GM21786 (cell line): Measurements from ENCODE around the gene CREB3L1.

Source experiments
- ATAC-seq: cut with Tn5 transposase; IDR thresholded peaks from one replicate; pipeline ENCODE4 v1.9.1; 2021; ENCODE audit not compliant: unreplicated experiment

CREB3L1 gene

DNA sequence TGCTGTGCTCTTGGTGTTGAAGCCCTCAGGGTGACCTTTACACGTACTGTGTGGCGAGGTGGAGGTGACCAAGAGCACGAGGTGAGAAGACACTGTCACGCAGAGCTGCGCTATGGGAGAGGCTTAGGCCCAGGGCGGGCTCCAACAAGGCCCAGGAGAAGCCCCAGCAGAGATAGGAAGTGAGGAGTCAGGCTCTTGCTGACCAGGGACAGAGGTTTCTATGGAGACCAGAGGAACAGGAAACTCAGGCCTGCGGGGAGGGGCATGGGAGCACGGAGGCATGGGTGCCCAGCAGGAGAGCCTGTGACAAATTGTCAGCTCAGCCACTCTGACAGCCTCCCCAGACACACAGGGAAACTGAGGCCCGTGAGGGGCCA is 85.6 kb downstream of the CREB3L1 start:
- no peak for ATAC-seq

DNA sequence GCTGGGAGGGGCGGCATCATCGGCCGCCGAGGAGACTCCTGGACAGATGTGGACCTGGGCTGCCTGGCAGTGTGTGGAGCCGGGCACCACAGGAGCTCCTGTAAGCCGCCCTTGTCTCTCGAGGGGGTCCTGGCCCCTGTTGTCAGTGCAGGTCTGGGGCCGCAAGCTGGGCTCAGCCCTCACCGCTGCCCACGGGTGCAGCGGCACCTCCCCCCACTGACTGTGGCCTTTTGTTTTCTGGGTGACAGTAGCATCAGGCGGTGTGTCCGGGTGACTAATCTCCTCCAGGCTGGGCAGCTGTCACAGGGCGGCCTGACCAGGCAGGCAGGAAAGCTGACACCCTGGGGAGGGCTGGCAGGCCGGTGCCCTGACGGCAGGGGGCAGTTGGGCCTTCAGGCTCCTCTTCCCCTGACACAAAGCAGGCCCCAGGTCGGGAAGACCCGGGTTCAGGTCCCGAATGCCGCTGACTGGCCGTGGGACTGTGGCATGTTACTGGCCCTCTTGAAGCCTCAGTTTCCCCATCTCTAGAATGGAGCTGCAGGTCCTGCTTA is 86.1 kb downstream of the CREB3L1 start:
- no peak for ATAC-seq

DNA sequence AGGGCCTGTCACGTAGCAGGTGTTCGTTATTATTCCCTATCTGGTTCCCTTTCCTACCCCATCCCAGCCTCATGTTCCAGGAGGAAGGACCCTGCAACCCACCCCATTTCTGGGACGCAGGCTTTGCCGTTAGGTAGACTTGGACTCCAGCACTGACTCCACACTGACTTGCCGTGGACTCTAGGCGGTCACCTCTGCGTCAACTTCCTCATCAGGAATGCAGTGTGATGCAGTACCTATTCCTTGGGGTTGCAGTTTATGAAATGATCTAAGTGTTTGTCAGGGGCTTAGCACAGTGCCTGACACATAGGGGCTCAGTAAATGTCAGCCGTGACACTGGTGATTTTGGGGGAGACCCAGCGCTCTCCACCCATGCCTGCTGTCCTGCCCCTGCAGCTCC is 86.6 kb downstream of the CREB3L1 start:
- ATAC-seq: no peak

DNA sequence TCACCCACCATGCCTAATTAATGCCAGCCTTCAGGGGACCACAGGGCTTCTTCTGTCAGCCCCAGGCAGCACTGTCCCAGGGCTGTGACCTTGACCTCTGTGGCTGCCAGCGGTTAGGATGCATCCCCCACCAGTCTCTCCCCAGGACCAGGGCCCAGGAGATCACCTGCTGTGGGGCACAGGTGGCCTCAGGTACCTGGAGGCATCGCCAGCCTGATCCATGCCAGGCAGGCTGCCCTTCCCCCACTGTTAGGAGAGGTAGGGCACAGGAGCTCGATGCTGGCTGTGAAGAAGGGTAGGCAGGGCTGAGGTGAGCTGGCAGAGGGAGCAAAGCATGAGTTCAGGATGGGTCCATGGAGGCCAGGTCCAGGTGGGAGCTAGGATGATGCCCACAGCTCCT is 87.3 kb downstream of the CREB3L1 start:
- ATAC-seq: no peak

DNA sequence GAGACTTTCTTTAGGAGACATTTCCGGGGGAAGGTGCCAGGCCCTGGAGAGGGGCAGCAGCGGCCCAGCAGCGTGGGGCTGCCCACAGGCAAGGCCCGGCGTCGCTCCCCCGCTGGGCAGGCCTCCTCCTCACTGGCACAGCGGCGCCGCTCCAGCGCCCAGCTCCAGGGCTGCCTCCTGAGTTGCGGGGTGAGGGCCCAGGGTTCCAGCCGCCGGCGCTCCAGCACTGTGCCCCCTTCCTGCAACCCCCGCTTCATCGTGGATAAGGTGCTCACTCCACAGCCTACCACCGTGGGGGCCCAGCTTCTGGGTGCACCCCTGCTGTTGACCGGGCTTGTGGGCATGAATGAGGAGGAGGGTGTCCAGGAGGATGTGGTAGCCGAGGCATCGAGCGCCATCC is 88.8 kb downstream of the CREB3L1 start:
- ATAC-seq: no peak

DNA sequence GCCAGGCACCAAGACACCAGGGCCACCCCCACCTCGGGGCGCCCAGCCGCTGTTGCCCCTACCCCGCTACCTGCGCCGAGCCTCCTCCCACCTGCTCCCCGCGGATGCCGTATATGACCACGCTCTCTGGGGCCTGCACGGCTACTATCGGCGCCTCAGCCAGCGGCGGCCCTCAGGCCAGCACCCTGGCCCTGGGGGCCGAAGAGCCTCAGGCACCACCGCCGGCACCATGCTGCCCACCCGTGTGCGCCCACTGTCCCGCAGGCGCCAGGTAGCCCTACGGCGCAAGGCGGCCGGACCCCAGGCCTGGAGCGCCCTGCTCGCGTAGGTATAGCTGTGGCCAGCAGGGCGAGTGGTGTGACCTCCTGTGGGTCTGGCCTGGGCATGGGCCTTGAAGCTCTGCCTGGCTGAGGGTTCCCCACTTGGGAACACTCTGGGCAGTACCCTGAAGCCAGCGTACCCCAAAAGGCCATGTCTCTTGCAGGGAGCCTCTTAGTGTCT is 89.2 kb downstream of the CREB3L1 start:
- ATAC-seq: no peak

DNA sequence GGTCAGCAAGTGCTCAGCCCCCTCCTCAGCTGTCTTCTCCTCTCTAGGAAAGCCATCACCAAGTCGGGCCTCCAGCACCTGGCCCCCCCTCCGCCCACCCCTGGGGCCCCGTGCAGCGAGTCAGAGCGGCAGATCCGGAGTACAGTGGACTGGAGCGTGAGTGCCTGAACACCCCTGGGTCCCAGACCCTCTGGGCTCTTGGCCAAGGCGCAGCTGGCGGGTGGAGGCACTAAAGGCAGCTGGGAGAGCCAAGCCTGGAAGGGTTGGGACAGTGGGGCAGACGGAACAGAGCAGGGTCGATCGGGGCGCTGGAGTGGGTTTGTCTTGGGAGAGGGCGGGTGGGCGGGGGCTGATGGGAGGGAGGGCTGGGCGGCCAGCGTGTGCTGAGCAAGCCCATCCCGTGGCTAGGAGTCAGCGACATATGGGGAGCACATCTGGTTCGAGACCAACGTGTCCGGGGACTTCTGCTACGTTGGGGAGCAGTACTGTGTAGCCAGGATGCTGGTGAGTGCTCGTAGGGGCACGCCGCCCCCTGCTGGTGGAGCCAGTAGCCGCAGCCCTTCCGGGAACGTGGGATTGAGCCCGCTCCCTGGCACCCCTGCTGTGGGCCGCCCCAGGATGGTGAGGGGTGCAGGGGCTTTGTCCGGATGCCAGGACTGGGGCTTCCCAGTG is 89.9 kb downstream of the CREB3L1 start:
- ATAC-seq: peak; percentile 68

DNA sequence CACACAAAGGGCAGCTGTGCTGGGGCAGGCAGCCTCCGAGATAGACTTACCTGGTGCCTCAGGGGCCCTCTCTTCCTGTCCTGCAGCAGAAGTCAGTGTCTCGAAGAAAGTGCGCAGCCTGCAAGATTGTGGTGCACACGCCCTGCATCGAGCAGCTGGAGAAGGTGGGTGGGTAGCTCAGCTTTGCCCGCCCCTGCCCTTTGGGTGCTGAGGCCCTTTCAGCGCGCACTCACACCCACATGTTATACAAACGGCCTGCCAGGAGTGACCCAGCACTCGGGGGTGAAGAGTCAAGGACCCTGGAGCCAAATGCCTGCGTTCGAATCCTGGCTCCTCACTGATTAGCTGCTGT is 90.4 kb downstream of the CREB3L1 start:
- ATAC-seq: no peak

DNA sequence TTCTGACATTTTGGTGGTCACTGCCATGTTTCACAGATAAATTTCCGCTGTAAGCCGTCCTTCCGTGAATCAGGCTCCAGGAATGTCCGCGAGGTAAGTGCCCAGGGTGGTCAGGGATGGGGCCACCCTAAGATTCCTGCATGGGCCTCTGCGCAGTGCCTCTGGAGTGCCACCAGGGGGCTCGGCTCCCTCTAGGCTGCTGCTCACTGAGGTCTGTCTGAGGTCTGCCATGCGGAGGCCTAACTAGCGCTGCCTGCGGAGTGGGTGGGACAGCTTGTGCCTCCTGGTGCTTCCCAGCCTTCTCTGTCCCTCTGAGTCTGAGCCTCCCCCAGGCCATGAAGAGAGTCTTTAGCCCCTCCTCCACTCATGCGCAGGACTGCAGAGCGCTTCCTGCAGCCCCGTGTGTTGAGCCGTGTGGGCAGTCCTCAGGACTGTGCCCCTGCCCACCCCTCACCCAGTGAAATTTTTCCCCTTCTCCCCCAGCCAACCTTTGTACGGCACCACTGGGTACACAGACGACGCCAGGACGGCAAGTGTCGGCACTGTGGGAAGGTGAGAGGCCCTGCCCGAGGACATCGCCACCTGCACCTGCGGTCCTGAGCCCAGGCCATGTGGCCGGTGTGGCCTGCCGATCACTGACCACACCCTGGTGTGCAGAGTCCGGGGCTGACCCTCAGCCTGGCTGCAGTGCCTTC is 92.1 kb downstream of the CREB3L1 start:
- ATAC-seq: no peak

DNA sequence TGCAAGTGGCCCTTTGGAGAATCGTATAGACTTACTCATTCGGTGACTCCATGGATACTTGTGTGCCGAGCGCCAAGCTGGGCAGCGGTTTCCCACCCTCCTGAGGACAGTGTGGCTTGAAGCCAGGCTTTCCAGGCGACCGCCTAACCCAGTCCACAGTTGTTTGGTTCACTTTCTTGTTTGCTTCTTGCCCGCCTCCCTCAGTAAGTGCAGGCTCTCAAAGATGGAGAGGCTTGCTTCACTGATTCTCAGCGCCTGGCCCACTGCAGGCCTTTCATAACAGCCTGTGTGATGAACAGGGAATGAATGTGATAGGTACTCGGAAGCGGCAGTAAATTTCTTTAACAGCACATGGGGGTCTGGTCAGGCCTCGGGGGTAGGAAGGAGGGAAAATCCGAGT is 92.8 kb downstream of the CREB3L1 start:
- ATAC-seq: no peak
